D341Med (cell line): ENCODE measurements around the gene BTBD18.
"Not testable (repeated sequence)": the region's sequence is repeated elsewhere in the genome, so short reads cannot be mapped to it uniquely, and the experiment has no call there.

ENCODE experiments used
- DNase-seq: peaks from one replicate; pipeline ENCODE4 v3.0.0; 2012; ENCODE audit warnings: low spot score

The BTBD18 gene

GRCh38 chr11:57729479-57729878, 22.1 kb downstream of the BTBD18 start:
- DNase-seq: no peak

- no peak for DNase-seq
Observed at GRCh38 chr11:57728829-57729228, 22.8 kb downstream of the BTBD18 start.

GRCh38 chr11:57727185-57727584, 24.4 kb downstream of the BTBD18 start:
- no peak for DNase-seq

DNA sequence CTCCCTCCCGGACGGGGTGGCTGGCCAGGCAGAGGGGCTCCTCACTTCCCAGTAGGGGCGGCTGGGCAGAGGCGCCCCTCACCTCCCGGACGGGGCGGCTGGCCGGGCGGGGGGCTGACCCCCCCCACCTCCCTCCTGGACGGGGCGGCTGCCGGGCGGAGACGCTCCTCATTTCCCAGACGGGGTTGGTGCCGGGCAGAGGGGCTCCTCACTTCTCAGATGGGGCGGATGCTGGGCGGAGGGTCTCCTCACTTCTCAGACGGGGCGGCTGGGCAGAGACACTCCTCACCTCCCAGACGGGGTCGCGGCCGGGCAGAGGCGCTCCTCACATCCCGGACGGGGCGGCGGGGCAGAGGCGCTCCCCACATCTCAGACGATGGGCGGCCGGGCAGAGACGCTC, 34.9 kb downstream of the BTBD18 start:
- not testable (repeated sequence) for DNase-seq

DNA sequence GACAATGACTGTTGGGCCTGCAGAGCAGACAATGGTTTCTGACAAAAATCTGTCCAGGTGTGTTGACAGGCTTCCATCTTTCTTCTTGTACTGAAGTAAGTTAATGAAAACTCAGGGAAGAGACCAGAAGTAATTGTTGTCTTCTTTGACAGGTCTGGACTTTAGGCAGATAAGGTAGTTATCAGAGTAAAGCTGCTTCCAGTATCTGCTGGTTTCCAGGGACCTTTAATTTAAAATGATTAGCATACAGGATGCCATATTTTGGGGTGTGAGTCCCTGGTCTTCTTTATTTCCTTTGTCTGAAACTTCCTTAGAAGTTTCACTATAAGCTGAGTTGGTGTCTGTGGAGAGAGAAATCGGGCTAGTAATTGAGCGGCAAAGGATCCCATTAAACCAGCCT, 37.8 kb downstream of the BTBD18 start:
- no peak for DNase-seq

GRCh38 chr11:57712256-57713150, 39.1 kb downstream of the BTBD18 start, which contains the start of gene TMX2:
Gene TMX2, plus strand, starts transcription at chr11:57712593. Its CDS starts 26 bp downstream, at chr11:57712619.
- DNase-seq: peak; percentile 87

DNA sequence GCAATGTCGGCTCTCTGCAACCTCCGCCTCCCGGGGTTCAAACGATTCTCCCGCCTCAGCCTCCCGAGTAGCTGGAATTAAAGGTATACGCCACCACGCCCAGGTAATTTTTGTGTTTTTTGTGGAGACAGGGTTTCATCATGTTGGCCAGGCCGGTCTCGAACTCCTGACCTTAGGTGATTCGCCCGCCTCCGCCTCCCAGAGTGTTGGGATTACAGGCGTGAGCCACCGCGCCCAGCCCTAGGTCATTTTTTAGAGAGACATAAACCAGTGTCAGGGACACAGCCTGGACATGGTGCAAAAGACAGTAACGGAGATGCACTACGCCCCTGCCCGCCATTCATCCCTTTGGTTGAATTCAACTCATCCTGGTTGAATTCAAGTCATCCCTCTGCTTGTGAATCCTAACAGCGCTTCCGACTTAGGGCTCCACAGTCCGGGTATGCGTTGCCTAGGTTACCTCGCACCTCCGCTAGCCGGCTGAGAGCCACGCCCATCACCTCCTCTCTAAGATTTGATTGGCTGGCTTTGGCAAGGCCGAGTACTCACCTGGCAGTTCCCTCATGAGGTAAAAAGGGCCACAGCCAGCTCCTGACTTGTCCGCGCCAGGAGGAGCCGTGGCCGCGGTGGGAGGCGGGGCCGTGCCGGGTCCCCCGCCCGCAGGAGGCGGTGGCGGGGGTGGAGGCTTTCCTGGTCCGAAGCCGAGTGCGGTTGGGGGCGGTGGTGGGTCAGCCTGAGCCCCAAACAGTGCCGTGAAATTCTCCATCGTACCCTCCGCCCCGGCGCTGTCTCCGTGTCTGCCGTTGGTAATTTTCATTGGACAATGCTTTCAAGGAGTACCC, 40.0 kb downstream of the BTBD18 start, which contains the start of gene MED19:
TSS of gene MED19 (minus strand) at position 802 of the 842 bp plus-strand sequence. CDS start at position 766, 36 bp downstream.
- peak; percentile 85 for DNase-seq

- no peak for DNase-seq
Observed at GRCh38 chr11:57709802-57710367, 41.7 kb downstream of the BTBD18 start.

DNA sequence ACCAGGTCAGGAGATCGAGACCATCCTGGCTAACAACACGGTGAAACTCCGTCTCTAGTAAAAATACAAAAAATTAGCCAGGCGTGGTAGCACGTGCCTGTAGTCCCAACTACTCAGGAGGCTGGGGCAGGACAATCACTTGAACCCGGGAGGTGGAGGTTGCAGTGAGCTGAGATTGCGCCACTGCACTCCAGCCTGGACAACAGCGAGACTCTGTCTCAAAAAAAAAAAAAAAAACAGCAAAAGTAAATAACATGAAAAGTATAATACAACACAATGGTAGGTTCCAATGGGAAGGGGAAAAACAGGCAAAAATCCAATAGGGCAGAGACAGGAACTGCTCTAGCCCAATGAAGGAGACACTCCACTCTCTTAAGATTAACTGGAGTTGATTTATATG, 46.2 kb downstream of the BTBD18 start:
- DNase-seq: not testable (repeated sequence)

DNA sequence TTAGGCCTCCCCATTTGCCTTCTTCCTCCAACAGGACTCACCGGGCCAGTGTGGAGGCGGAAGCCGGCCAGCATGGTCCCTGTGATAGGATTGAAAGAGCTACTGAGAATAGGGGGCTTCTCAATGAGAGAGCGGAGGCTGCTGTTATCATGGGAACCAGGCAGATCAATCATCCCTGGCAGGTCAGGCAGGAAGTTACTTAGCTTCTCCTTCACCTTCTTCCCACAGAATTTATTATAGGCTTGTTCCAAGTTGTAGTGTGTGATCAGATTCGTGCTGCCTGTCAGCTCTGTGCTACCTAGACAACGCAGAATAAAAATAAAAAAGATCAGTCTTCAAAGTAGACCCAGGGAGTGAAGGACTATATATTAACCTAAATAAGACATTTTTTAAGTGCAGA, 46.7 kb downstream of the BTBD18 start:
- no peak for DNase-seq

DNA sequence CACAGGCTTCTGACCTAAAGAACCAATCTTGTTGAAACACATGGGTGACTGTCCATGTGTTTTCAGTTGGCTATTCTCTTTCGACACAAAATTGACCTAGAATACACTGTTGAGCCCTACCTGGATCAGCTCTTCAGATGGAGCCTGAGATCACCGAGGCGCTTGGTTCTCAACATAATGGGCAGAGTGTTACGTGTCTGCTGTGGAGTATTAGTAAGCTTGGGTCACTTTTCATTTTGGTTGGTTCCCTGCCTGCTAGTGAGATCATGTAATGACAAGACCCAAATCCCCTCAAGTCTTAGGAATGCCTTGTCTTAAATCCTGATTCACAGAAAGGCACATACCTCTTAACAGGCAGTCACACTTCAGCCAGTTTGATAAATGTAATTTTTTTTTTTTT, 48.3 kb downstream of the BTBD18 start:
- DNase-seq: no peak

DNA sequence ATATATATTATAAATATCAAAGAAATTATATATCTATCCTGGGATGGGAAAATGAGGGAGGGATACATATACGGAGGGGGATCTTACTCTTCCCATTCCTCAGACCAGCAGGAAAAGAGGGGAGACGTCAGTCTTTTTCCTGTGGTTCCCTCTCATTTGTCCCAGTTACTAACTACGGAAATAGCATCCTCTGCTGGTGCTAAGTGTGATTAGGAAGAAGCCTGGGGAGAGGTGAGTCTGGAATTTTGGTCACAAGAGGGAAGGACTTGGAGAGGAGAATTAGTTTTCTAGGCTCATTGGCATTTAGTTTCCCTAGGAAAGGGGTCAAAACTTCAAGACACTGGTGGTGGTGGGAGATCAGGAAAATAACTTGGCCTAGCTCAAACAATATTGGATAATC, 51.2 kb downstream of the BTBD18 start:
- DNase-seq: peak; percentile 41

- DNase-seq: no peak
Observed at GRCh38 chr11:57699813-57700212, 51.8 kb downstream of the BTBD18 start.

- DNase-seq: no peak
Observed at GRCh38 chr11:57698843-57699365, 52.7 kb downstream of the BTBD18 start.
